Motor neuron (in vitro differentiated cells): ENCODE data around the gene ALDH2. TPM values are rescaled to one million over a fixed set of nuclear protein-coding genes. Genes with fewer than 3 reads are reported as not detected.
"Not testable (repeated sequence)": the region's sequence is repeated elsewhere in the genome, so short reads cannot be mapped to it uniquely, and the experiment has no call there.

ENCODE experiments used
- ATAC-seq, 8 experiments: fragments of 200-7000 bp; cut with Tn5 transposase; replicated peaks in 6 of 8; 2 replicates each; pipeline ENCODE4 v1.8.0; 2021; ENCODE audit warnings: mild to moderate bottlenecking in 8 of 8, moderate library complexity in 8 of 8
- H3K27ac ChIP-seq, 2 donors: fragments of 250-450 bp; sonication (Bioruptor Pico); 2 replicates each; pipeline ENCODE4 v1.9.0; 2021; ENCODE audit warnings: antibody characterized with exemption in 2 of 2, mild to moderate bottlenecking in 2 of 2, moderate library complexity in 1 of 2
- H3K4me1 ChIP-seq, 2 donors: fragments of 250-450 bp; sonication (Bioruptor Pico); replicated peaks in 1 of 2; 2 replicates each; pipeline ENCODE4 v1.6.1; 2021; ENCODE audit warnings: antibody characterized with exemption in 2 of 2, mild to moderate bottlenecking in 2 of 2, moderate library complexity in 1 of 2
- H3K4me3 ChIP-seq, 5 donors: fragments of 250-450 bp; sonication (Bioruptor Pico); 2 replicates each; pipeline ENCODE4 v1.9.0; 2021; ENCODE audit warnings: antibody characterized with exemption in 5 of 5, mild to moderate bottlenecking in 5 of 5, moderate library complexity in 4 of 5
- WGBS, 10 experiments: fragments of 450-650 bp; shearing (Covaris generic); methylation state at CpG; one replicate each; pipeline ENCODE4 v1.0.0; 2022; 5-methylcytosine and 5-hydroxymethylcytosine counted together
- in situ Hi-C, 9 experiments: fragments of 400-800 bp; cut with MboI; loops; one replicate each; pipeline ENCODE4 v1.15.0; 2021; ENCODE audit warnings: low sequenced_read_pairs in 9 of 9, low pct_unique_long_range_greater_than_20kb in 2 of 9; ENCODE audit not compliant: unreplicated experiment in 9 of 9
- total RNA-seq, 8 experiments: library from RNA; unstranded; fragments of 300-600 nt; gene quantifications; 2 replicates each; pipeline versions ENCODE4 v1.2.3 to v1.2.4, GENCODE V29; 2022

ALDH2 gene
- total RNA-seq, 8 experiments from 2014 or later, result 13.2 to 45.3 (median 27.0) TPM

GRCh38 chr12:111803038-111803626, 36.4 kb downstream of the ALDH2 start:
- Histone ChIP-seq H3K27ac (no peak overlapping the region), H3K4me1 (no peaks in the 10 kb centered on the region), H3K4me3 (no peak overlapping the region)
- WGBS, 10 experiments, result 77 to 100% (median 91%) methylated on average over 1 to 6 of the region's 6 CpGs
- ATAC-seq, result no peak
- in situ Hi-C loops, result no loop called here

GRCh38 chr12:111803851-111804250, 37.1 kb downstream of the ALDH2 start:
- H3K27ac ChIP-seq, result no peak overlapping the region
- 100% methylated on average over 1 of the region's 8 CpGs; no CpG with 5 or more reads in 9 of the 10 experiments for WGBS, 10 experiments
- H3K4me3 ChIP-seq, result no peak overlapping the region
- ATAC-seq, result no peak
- no peaks in the 10 kb centered on the region for H3K4me1 ChIP-seq
- in situ Hi-C loops, result no loop called here

GRCh38 chr12:111806304-111806703, 39.6 kb downstream of the ALDH2 start:
- in situ Hi-C loops, result no loop called here
- 49 to 96% (median 82%) methylated on average over 2 to 4 of the region's 4 CpGs; no CpG with 5 or more reads in 4 of the 10 experiments for WGBS, 10 experiments

GRCh38 chr12:111807232-111807631, 40.5 kb downstream of the ALDH2 start:
- ATAC-seq, result no peak
- in situ Hi-C loops, result no loop called here
- Histone ChIP-seq H3K4me1 (peaks cover 0 to 2% of the 10 kb centered on the region in 2 donors), H3K27ac (no peak overlapping the region), H3K4me3 (no peak overlapping the region)
- WGBS, 10 experiments, result 60 to 100% (median 94%) methylated on average over 1 to 6 of the region's 7 CpGs

More at GRCh38 chr12:111806304-111806703, 39.6 kb downstream of the ALDH2 start:
- ATAC-seq, result no peak
- Histone ChIP-seq H3K27ac (no peak overlapping the region), H3K4me3 (no peak overlapping the region), H3K4me1 (no peaks in the 10 kb centered on the region)

- H3K27ac ChIP-seq, result no peak overlapping the region
- H3K4me3 ChIP-seq, result no peak overlapping the region
- H3K4me1 ChIP-seq, result peaks cover 0 to 2% of the 10 kb centered on the region in 2 donors
- ATAC-seq, result peak; percentile 73 to 97 (median 86)
- in situ Hi-C loops, result loop anchor here in 1 of 9 experiments (10.0 kb wide), 1 partner anchor 48 kb away; the partner anchor contains the start of gene ALDH2
- 0 to 100% (median 22%) methylated on average over 1 to 13 of the region's 13 CpGs; no CpG with 5 or more reads in 1 of the 10 experiments for WGBS, 10 experiments
Measured at GRCh38 chr12:111812881-111813741, 46.4 kb downstream of the ALDH2 start.

- WGBS, 10 experiments, result 30 to 100% (median 70%) methylated on average over 1 to 5 of the region's 6 CpGs
- in situ Hi-C loops, result loop anchor here in 1 of 9 experiments (10.0 kb wide), 1 partner anchor 51 kb away; the partner anchor contains the start of gene ALDH2
- peaks cover 0 to 2% of the 10 kb centered on the region in 2 donors for H3K4me1 ChIP-seq
- H3K4me3 ChIP-seq, result no peak overlapping the region
- no peak overlapping the region for H3K27ac ChIP-seq
- ATAC-seq, result no peak
Measured at GRCh38 chr12:111816065-111816615, 49.4 kb downstream of the ALDH2 start.

- not testable (repeated sequence) for H3K4me3 ChIP-seq, H3K27ac ChIP-seq, ATAC-seq, H3K4me1 ChIP-seq
- 29 to 97% (median 75%) methylated on average over 1 to 3 of the region's 3 CpGs; no CpG with 5 or more reads in 2 of the 10 experiments for WGBS, 10 experiments
- in situ Hi-C loops, result loop anchor here in 1 of 9 experiments (10.0 kb wide), 1 partner anchor 52 kb away; the partner anchor contains the start of gene ALDH2
Measured at GRCh38 chr12:111816898-111817297, 50.2 kb downstream of the ALDH2 start.

GRCh38 chr12:111818340-111818739, 51.6 kb downstream of the ALDH2 start:
- H3K4me1 ChIP-seq, result no peaks in the 10 kb centered on the region
- 50 to 100% (median 92%) methylated on average over 2 to 6 of the region's 8 CpGs; no CpG with 5 or more reads in 1 of the 10 experiments for WGBS, 10 experiments
- H3K4me3 ChIP-seq, result no peak overlapping the region
- no peak for ATAC-seq
- in situ Hi-C loops, result loop anchor here in 1 of 9 experiments (10.0 kb wide), 1 partner anchor 54 kb away; the partner anchor contains the start of gene ALDH2
- no peak overlapping the region for H3K27ac ChIP-seq

GRCh38 chr12:111819191-111820158, 52.7 kb downstream of the ALDH2 start:
- Histone ChIP-seq H3K4me3 (no peak overlapping the region), H3K27ac (no peak overlapping the region), H3K4me1 (no peaks in the 10 kb centered on the region)
- WGBS, 10 experiments, result 28 to 100% (median 70%) methylated on average over 1 to 5 of the region's 6 CpGs; no CpG with 5 or more reads in 2 of the 10 experiments
- ATAC-seq, result no peak
- in situ Hi-C loops, result loop anchor here in 1 of 9 experiments (10.0 kb wide), 1 partner anchor 55 kb away; the partner anchor contains the start of gene ALDH2

- H3K27ac ChIP-seq, ATAC-seq, in situ Hi-C loops, H3K4me3 ChIP-seq, H3K4me1 ChIP-seq: not testable (repeated sequence)
- 30 to 100% (median 60%) methylated on average over 1 to 3 of the region's 8 CpGs; no CpG with 5 or more reads in 3 of the 10 experiments for WGBS, 10 experiments
Measured at GRCh38 chr12:111820828-111821227, 54.1 kb downstream of the ALDH2 start.

- in situ Hi-C loops, result no loop called here
- H3K27ac ChIP-seq, result no peak overlapping the region
- no peaks in the 10 kb centered on the region for H3K4me1 ChIP-seq
- no peak for ATAC-seq
- 0 to 69% (median 35%) methylated on average over 1 to 2 of the region's 2 CpGs; no CpG with 5 or more reads in 4 of the 10 experiments for WGBS, 10 experiments
- H3K4me3 ChIP-seq, result no peak overlapping the region
Measured at GRCh38 chr12:111822886-111823285, 56.2 kb downstream of the ALDH2 start.

GRCh38 chr12:111823891-111824290, 57.2 kb downstream of the ALDH2 start:
- no peaks in the 10 kb centered on the region for H3K4me1 ChIP-seq
- no peak overlapping the region for H3K4me3 ChIP-seq
- ATAC-seq, result no peak
- in situ Hi-C loops, result no loop called here
- WGBS, 10 experiments, result 0 to 100% (median 65%) methylated on average over 1 to 3 of the region's 3 CpGs; no CpG with 5 or more reads in 2 of the 10 experiments
- H3K27ac ChIP-seq, result no peak overlapping the region
